ENCODE results near the gene MAD1L1.
A peak's percentile ranks its signal among the peaks of the same experiment; 100 is the strongest.

Gene MAD1L1

GRCh38 chr7:1922870-1923236 is 309.9 kb downstream of the MAD1L1 start:
- ATAC-seq (ENCODE audit: low read depth) (no peak), DNase-seq (ENCODE audit: low spot score) (no peak)
- peaks cover 2% of the 10 kb centered on the region for H3K4me1 ChIP-seq (ENCODE audit: insufficient read depth, poor library complexity, severe bottlenecking)
- no peaks in the 10 kb centered on the region for H3K9me3 ChIP-seq (ENCODE audit: severe bottlenecking)
- TF ChIP-seq CTCF (IDR thresholded peaks at IDR 0.05; ENCODE audit: poor library complexity, severe bottlenecking), result peak; percentile 19
- H3K4me3 ChIP-seq (ENCODE audit: severe bottlenecking), result no peak overlapping the region
- no peak overlapping the region for H3K27ac ChIP-seq (ENCODE audit: poor library complexity, severe bottlenecking)
- no peaks in the 10 kb centered on the region for H3K36me3 ChIP-seq (ENCODE audit: low read depth)
- no peaks in the 10 kb centered on the region for H3K27me3 ChIP-seq (ENCODE audit: insufficient read depth, poor library complexity, severe bottlenecking)

DNA sequence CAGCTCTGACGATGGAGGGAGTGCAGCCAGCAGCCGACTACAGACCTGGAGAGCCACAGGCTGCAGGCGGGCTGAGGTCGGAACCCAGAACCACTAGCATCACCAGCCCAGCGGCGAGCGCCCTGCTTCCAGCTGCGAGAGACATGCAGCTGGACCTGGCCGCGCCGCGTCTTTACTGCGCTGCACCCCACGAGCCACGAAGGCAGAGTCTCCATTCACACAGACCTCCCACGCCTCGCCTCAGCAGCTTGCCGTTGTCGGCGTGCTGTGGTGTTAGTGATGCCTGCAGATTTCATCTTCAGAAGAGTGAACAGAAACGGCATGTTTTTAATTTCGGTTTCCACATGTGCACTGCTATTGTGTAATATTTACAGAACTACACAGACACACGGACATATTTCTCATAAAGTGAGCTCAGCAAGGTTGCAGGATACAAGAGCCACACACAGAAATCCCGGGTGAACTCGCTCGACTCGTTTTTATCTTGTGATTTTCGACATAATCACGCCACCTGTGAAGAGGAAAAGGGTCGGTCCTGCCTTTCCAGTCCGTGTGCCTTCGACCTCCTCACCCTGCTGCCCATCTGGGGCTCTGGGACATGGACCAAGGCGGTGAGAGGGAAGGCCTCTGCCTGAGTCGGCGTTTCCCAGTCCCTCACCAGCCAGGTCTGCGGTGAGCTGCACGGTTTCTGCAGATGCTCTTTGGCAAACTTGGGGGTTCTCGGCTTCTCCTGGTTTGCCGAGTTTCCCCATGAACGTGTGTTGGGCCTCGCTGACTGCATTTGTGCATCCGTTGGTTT is 310.5 kb downstream of the MAD1L1 start:
- H3K4me1 ChIP-seq (ENCODE audit: insufficient read depth, poor library complexity, severe bottlenecking), result peaks cover 8% of the 10 kb centered on the region
- no peak overlapping the region for H3K27ac ChIP-seq (ENCODE audit: poor library complexity, severe bottlenecking)
- no peak overlapping the region for H3K4me3 ChIP-seq (ENCODE audit: severe bottlenecking)
- no peak for TF ChIP-seq CTCF (IDR thresholded peaks at IDR 0.05; ENCODE audit: poor library complexity, severe bottlenecking)
- no peaks in the 10 kb centered on the region for H3K27me3 ChIP-seq (ENCODE audit: insufficient read depth, poor library complexity, severe bottlenecking)
- no peak for ATAC-seq (ENCODE audit: low read depth)
- no peak for DNase-seq (ENCODE audit: low spot score)
- no peaks in the 10 kb centered on the region for H3K36me3 ChIP-seq (ENCODE audit: low read depth)
- H3K9me3 ChIP-seq (ENCODE audit: severe bottlenecking), result no peaks in the 10 kb centered on the region

DNA sequence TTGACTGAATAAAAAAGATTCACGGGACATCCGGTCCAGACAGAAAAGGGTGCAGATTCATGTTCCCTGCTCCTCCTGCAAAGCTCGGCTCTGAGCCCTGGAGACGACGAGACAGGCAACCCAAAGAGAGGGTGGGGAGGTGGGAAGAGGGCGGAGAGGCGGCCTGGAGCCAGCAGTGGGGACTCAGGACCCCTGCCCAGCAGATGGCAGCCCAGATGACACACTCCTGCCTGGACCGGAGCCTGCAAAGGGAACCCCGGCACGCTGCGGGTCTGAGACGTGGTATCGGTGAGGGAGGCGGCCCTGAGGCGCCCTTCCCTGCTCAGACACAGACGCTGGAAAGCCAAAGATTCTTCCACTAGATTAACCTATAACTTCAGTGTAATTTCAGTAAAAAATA is 311.9 kb downstream of the MAD1L1 start:
- no peak for DNase-seq (ENCODE audit: low spot score)
- Histone ChIP-seq H3K36me3 (ENCODE audit: low read depth) (no peaks in the 10 kb centered on the region), H3K9me3 (ENCODE audit: severe bottlenecking) (no peaks in the 10 kb centered on the region), H3K4me3 (ENCODE audit: severe bottlenecking) (no peak overlapping the region), H3K27me3 (ENCODE audit: insufficient read depth, poor library complexity, severe bottlenecking) (no peaks in the 10 kb centered on the region), H3K4me1 (ENCODE audit: insufficient read depth, poor library complexity, severe bottlenecking) (peaks cover 9% of the 10 kb centered on the region), H3K27ac (ENCODE audit: poor library complexity, severe bottlenecking) (no peak overlapping the region)
- no peak for TF ChIP-seq CTCF (IDR thresholded peaks at IDR 0.05; ENCODE audit: poor library complexity, severe bottlenecking)
- no peak for ATAC-seq (ENCODE audit: low read depth)

DNA sequence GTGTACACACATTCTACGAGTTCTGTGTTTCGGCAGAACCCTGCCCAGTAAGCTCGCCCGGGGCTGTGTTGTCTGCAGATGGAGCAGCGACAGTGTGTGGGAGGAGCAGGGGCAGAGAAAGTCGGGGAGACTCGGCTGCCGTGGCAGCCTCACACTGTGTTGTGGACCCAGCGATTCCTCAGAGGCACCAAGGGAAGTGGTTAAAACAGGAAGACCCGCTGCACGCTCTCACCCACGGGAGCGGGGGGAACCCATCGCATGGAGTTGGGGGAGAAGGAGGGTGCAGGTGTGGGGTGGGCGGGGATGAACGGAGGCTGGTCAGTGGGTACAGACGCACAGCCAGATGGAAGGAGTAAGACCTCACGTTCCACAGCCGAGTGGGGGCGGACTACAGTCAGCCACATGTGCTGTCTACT is 312.5 kb downstream of the MAD1L1 start:
- Histone ChIP-seq H3K27me3 (ENCODE audit: insufficient read depth, poor library complexity, severe bottlenecking) (no peaks in the 10 kb centered on the region), H3K9me3 (ENCODE audit: severe bottlenecking) (no peaks in the 10 kb centered on the region), H3K27ac (ENCODE audit: poor library complexity, severe bottlenecking) (no peak overlapping the region), H3K4me1 (ENCODE audit: insufficient read depth, poor library complexity, severe bottlenecking) (peaks cover 9% of the 10 kb centered on the region), H3K36me3 (ENCODE audit: low read depth) (no peaks in the 10 kb centered on the region), H3K4me3 (ENCODE audit: severe bottlenecking) (no peak overlapping the region)
- no peak for TF ChIP-seq CTCF (IDR thresholded peaks at IDR 0.05; ENCODE audit: poor library complexity, severe bottlenecking)
- no peak for ATAC-seq (ENCODE audit: low read depth)
- DNase-seq (ENCODE audit: low spot score), result no peak

DNA sequence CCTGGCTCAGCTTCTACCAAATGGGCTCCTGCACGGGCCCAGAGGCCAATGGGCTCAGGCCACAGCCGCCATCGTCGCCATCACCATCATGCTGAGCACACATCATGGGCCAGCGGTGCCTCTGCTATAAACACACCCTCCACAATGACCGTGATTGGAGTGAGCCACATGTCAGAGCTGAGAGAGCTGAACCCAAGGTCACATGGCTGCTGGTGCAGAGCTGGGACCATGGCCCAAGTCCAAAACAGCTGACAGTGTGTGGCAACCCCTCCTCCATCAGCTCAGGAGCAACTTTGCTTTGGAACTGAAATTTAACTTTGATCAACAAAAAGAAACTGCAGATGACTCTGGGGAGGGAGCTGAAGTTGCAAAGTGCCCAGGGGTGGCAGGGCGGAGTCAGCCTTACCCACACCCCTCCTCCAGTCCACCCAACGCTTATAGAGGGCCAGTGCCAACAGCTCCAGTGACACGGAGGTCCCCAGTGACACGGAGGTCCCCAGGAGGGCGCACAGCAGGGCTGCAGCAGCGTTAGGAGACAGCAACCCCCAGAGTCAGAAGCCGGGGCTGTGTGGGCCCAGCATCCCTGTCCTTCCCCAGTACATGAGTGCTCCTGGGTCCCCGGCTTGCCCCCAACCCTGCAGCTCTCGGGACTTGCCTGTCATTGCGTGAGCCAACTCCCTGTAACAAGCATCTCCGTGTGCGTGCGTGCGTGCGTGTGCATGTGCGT is 313.0 kb downstream of the MAD1L1 start:
- ATAC-seq (ENCODE audit: low read depth), result no peak
- Histone ChIP-seq H3K9me3 (ENCODE audit: severe bottlenecking) (no peaks in the 10 kb centered on the region), H3K36me3 (ENCODE audit: low read depth) (no peaks in the 10 kb centered on the region), H3K27ac (ENCODE audit: poor library complexity, severe bottlenecking) (no peak overlapping the region), H3K4me3 (ENCODE audit: severe bottlenecking) (no peak overlapping the region), H3K27me3 (ENCODE audit: insufficient read depth, poor library complexity, severe bottlenecking) (no peaks in the 10 kb centered on the region), H3K4me1 (ENCODE audit: insufficient read depth, poor library complexity, severe bottlenecking) (peaks cover 9% of the 10 kb centered on the region)
- no peak for TF ChIP-seq CTCF (IDR thresholded peaks at IDR 0.05; ENCODE audit: poor library complexity, severe bottlenecking)
- no peak for DNase-seq (ENCODE audit: low spot score)

All from RWPE2 (cell line).